ENCODE data around the gene PDE4D.

PDE4D gene

GRCh38 chr5:59709846-59710245 is 183.7 kb downstream of the PDE4D start:
- TF ChIP-seq POLR2AphosphoS5 (IDR thresholded peaks at IDR 0.05; ENCODE audit: low read depth, low read length) (no peak), SIN3A (IDR thresholded peaks at IDR 0.05; ENCODE audit: borderline replicate concordance, insufficient read depth, low read length) (no peak), REST (IDR thresholded peaks at IDR 0.05; ENCODE audit: insufficient read depth in 1 of 2, low read depth in 2 of 2, low read length in 2 of 2) (no peak), FOXP2 (optimal IDR thresholded peaks at IDR 0.05; ENCODE audit: borderline replicate concordance, extremely low read depth, extremely low read length, insufficient read depth) (no peak), TAF1 (IDR thresholded peaks at IDR 0.05; ENCODE audit: borderline replicate concordance, insufficient read depth, low read length) (no peak)

GRCh38 chr5:59709346-59709821 is 184.1 kb downstream of the PDE4D start:
- TF ChIP-seq SIN3A (IDR thresholded peaks at IDR 0.05; ENCODE audit: borderline replicate concordance, insufficient read depth, low read length) (0 out of 2 replicates have a peak, but pooled peaks have one; percentile 10), REST (IDR thresholded peaks at IDR 0.05; ENCODE audit: insufficient read depth in 1 of 2, low read depth in 2 of 2, low read length in 2 of 2) (no peak), POLR2AphosphoS5 (IDR thresholded peaks at IDR 0.05; ENCODE audit: low read depth, low read length) (no peak), FOXP2 (optimal IDR thresholded peaks at IDR 0.05; ENCODE audit: borderline replicate concordance, extremely low read depth, extremely low read length, insufficient read depth) (no peak), TAF1 (IDR thresholded peaks at IDR 0.05; ENCODE audit: borderline replicate concordance, insufficient read depth, low read length) (no peak)

GRCh38 chr5:59704936-59705335 is 188.6 kb downstream of the PDE4D start:
- TF ChIP-seq FOXP2 (optimal IDR thresholded peaks at IDR 0.05; ENCODE audit: borderline replicate concordance, extremely low read depth, extremely low read length, insufficient read depth) (no peak), TAF1 (IDR thresholded peaks at IDR 0.05; ENCODE audit: borderline replicate concordance, insufficient read depth, low read length) (no peak), SIN3A (IDR thresholded peaks at IDR 0.05; ENCODE audit: borderline replicate concordance, insufficient read depth, low read length) (no peak), POLR2AphosphoS5 (IDR thresholded peaks at IDR 0.05; ENCODE audit: low read depth, low read length) (no peak), REST (IDR thresholded peaks at IDR 0.05; ENCODE audit: insufficient read depth in 1 of 2, low read depth in 2 of 2, low read length in 2 of 2) (no peak)

- TF ChIP-seq REST (IDR thresholded peaks at IDR 0.05; ENCODE audit: insufficient read depth in 1 of 2, low read depth in 2 of 2, low read length in 2 of 2) (no peak), FOXP2 (optimal IDR thresholded peaks at IDR 0.05; ENCODE audit: borderline replicate concordance, extremely low read depth, extremely low read length, insufficient read depth) (no peak), TAF1 (IDR thresholded peaks at IDR 0.05; ENCODE audit: borderline replicate concordance, insufficient read depth, low read length) (no peak), SIN3A (IDR thresholded peaks at IDR 0.05; ENCODE audit: borderline replicate concordance, insufficient read depth, low read length) (no peak), POLR2AphosphoS5 (IDR thresholded peaks at IDR 0.05; ENCODE audit: low read depth, low read length) (no peak)
These were observed 189.7 kb downstream of the PDE4D start for GRCh38 chr5:59703789-59704188.
